ACHN (cell line): ENCODE results near the gene PTPRM.

Source experiments
- DNase-seq: peaks from one replicate; pipeline ENCODE4 v3.0.0-alpha.2; 2015
- in situ Hi-C: cut with HindIII; loops from 2 replicates; pipeline ENCODE4 v1.10.0; 2017; ENCODE audit warnings: low sequenced_read_pairs, low pct_ligation_motif_present, low pct_unique_long_range_greater_than_20kb

PTPRM gene

DNA sequence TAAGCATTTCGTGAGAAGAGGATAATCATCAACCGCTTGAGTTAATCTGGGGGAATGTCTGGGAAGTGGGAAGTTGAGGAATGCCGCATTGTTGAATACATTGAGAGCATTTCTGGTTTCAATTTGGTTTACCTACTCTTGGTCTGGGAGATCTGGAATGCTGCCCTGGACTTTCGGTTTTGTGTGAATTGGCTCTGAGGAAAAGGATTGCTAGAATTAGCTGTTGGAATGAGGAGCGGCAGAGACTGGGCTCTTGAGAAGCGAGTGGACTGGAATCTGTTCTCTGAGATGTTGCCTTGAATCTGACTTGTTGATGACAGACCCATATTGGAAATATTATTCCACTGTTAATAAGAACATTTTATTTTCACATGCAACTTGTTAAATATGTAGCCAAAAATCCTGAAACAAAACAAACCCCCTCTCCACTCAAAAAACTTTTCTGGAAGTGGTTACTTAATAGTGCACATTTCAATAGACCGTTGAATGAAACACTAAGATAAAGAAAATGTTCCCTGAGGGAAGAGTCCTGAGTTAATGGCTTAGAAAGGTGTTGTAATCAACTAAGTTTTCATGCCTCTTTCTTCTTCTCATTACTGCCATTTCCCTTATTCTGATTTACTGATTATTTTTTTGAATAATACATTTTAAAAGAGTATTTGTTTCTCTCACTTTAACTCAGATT lies 50.8 kb downstream of the PTPRM start:
- in situ Hi-C loops: no loop called here
- peak; percentile 49 for DNase-seq

DNA sequence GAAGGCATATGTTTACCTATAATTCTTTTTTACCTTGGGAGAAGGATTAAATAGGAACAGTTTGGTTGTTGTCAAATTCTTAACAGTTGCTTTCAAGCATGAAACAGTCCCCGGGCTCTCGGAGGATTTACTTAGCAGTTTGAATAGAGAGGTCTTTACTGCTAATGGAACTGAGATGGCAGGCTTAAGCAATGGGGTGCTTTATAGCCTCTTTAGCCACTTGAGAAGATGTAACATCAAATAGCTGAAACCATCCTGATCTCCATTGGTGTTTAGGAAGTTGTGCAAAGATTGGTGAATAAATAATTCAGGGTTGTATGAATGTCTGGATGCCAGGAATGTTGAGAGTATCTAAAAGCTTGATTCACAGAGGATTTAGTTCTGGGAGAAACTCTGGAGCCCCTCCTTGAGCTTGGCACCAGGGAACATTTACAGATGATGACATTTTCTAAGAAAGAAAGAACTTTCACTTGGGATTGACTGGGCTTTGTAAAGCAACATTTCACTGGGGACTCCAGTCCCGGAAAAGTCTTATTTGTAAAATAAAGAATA lies 51.9 kb downstream of the PTPRM start:
- in situ Hi-C loops: no loop called here
- DNase-seq: no peak

DNA sequence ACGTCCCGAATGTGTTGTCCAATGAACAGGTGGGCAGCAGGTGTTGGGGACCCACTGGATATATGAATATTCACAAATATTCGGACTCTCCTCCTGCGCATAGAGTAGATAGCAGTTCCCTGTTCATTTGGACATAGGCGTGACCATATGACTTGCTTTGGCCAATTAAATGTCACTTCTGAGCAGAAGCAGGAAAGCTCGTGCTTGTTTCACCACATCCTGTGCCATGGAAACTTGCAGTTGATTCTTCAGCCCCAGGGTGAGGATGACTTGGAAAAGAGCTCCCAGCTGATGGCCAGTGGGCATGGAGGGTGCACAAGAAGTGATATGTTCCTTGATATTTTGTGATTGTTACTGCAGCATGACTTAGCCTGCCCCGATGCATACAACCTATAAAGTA lies 52.6 kb downstream of the PTPRM start:
- DNase-seq: no peak
- in situ Hi-C loops: no loop called here

DNA sequence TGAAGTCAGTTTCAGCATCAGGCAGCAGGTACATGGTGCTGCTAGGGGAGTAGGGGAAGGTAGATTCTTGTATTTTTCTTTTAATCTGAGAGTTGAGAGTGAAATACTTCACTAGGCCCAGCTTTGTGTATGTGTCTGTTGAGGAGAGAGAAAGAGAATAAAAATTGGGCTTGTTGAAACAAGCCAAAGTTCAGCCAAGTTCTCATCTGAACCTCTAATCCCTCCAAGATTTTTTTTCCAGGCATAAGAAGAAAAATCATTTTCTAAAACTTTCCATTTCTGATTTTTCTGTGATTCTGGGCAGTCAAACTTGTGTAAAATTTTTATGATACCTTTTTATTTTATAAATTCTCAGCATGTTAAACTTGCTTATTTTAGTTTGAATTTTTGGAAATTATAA lies 55.6 kb downstream of the PTPRM start:
- no peak for DNase-seq
- in situ Hi-C loops: no loop called here

- DNase-seq: no peak
- in situ Hi-C loops: no loop called here
These were observed 56.6 kb downstream of the PTPRM start for GRCh38 chr18:7623681-7624080.

- in situ Hi-C loops: no loop called here
- no peak for DNase-seq
These were observed 57.6 kb downstream of the PTPRM start for GRCh38 chr18:7624697-7625096.

DNA sequence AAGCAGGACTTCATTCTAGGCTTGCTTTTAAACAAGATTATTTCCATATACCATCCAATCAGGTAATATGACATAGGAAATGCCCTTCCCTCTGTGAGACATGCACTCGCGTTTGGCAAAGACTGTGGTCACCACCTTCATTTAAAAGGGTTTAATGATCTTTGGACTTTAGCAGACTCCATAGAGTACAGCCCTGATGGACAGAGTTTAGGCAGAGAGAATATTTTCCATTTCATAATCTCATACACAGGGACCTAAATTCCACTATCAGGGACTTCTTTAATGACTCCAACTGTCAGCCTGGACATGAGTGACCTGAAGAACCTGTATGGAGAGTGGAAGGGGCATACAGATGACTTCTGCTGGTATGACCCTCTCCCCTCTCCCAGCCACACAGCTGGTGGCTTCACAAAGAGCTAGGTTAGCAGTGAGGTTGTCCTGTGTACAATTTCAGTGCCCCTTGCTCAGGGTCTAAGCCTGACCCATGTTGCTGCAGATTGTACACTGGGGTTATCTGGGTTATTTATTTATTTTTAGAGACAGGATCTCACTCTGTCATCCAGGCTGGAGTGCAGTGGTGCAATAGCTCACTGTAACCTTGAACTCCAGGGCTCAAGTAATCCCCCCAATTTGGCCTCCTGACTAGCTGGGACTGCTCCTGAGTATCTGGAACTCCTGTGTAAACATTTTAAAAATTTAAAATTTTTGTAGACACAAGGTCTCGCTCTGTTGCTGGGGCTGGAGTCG lies 59.2 kb downstream of the PTPRM start:
- in situ Hi-C loops: no loop called here
- DNase-seq: no peak

DNA sequence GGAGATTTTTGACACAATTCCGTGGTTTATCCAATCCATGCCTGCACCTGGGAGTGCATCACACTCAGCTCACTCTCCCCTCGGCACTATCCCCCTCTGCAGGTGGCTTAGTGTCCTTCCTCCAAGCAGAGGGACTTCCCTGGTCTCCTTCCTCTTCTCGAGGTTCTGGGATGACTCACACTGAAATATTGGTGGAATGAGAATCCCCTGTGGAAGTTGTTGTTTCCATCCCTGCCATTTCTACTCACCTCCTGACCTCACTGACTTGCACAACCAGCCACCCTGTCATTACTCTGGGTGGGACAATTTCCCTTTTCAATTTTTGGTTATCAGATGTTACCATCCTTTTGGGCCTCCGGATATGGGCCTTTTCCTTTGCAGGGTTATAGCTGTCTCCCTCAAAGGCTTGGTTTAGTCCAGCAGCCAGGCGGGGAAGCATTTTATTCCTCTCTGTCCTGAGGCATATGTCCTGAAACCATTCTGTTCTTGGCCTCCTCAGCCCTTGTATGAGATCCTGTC lies 59.9 kb downstream of the PTPRM start:
- in situ Hi-C loops: no loop called here
- DNase-seq: peak; percentile 52

GRCh38 chr18:7629416-7629815 lies 62.3 kb downstream of the PTPRM start:
- DNase-seq: no peak
- in situ Hi-C loops: no loop called here

GRCh38 chr18:7630731-7631442 lies 63.8 kb downstream of the PTPRM start:
- no peak for DNase-seq
- in situ Hi-C loops: no loop called here

DNA sequence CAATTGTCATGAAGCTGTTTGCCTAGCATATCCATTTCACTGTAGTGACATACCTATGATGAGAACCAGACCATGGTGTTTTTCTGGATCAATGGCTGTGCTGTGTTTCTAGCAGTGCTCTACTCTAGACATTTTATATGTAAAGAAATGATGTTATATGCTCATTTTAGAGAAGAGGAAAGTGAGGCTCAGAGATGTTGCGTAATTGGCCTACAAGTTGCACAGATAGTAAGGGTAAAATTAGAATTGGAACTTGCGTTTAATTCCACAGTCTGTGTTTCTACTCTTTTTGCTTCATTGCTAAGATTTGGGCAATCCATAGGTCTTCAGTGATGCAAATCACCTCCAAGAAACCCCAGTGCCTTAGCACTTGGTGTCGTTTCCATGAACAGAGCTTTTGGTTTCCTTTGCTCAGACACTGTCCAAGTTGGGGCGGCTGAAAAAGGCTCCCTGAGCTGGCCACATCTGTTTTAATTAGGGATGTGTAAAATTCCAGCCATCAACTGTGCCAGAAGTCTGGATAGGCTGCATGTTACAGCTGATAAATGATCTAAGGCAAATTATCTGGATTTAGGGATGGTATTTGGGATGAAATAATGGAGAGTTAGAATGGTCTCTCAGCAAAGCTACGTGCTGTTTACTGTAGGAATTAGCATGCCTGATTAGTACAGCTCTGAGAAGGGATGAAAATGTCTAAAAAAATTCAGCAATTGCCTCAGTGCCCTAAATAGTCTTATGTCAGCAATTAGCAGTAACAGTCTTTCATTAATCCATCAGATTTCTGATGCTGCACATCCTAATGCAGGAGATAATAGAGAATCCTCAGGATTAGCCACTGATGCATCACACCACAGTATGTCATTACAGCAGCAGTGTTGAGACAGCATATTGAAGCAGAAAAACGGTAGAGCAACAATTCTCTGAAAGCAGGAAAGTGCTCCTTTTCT lies 65.3 kb downstream of the PTPRM start:
- in situ Hi-C loops: no loop called here
- DNase-seq: no peak

GRCh38 chr18:7633171-7633570 lies 66.1 kb downstream of the PTPRM start:
- DNase-seq: no peak
- in situ Hi-C loops: no loop called here

- in situ Hi-C loops: no loop called here
These were observed 68.8 kb downstream of the PTPRM start for GRCh38 chr18:7635948-7636347.

GRCh38 chr18:7637269-7637668 lies 70.2 kb downstream of the PTPRM start:
- no peak for DNase-seq
- in situ Hi-C loops: no loop called here

More at GRCh38 chr18:7635948-7636347, 68.8 kb downstream of the PTPRM start:
- DNase-seq: no peak

DNA sequence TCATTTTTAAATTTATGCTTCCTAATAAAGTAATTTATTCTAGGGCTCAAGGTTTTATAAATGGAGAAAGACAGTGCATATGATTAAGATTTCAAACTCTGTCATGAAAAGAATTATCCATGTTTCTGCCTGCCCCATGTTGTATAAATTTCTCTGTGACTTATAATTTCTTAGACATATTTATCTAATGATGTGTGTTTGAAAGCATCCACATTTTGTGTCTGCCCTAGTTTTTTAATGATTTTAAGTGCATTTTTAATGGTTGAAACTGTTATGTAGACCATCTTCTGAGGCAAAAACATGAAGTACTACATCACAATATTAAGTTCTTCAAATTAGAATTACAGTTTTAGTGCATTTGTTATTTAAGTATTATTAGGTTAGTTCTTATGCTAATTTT lies 71.2 kb downstream of the PTPRM start:
- DNase-seq: no peak
- in situ Hi-C loops: no loop called here

DNA sequence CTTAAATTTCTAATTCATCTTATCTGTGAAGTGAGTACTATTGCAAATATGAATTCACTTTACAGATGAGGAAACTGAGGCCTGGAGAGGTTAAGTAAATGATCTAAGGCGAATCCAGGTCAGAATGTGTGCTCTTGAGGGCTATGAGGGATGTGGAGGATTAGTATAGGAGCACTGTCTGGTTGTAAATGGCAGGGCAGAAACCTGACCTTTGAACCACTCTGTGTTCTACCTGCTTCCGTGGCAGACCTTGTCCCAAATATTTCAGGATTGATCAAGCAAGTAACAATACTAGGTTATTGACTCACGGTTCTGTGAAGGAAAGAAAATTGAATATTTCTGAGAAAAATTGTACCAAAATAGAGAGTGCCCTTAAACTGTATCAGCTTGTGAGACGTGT lies 74.7 kb downstream of the PTPRM start:
- in situ Hi-C loops: no loop called here
- DNase-seq: no peak

GRCh38 chr18:7642331-7642890 lies 75.3 kb downstream of the PTPRM start:
- no peak for DNase-seq

DNA sequence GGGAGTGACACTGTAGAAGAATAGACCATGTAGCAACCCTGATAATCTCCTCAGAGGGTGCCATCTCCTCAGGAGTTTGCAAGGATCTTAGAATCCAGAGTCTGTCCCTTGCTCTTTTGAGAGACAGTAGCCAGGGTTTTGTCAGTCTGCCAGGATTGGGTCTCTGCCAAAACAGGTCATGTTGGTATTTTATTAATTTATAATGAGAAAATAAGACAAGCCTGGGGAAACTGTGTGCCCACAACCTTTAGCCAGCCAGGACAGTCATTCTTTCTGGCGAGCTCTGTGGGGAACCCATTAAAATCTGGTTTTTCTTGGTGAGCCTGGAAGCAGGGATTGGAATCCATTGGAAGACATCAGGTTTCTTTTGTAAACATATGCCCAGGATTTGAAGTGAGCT lies 78.6 kb downstream of the PTPRM start:
- no peak for DNase-seq
- in situ Hi-C loops: no loop called here

More at GRCh38 chr18:7642331-7642890, 75.3 kb downstream of the PTPRM start:
- in situ Hi-C loops: no loop called here
